Activated T-helper 1 cell treated with anti-CD3 and anti-CD28 coated beads, Interleukin-2, amount 50 U/mL, for 16 hours (primary cell): Measurements from ENCODE around the gene MCEMP1.

Experiments used
- DNase-seq, 2 donors: peaks; one replicate each; pipeline ENCODE4 v3.0.0-alpha.2; 2020; ENCODE audit warnings: low read depth in 1 of 2, low spot score in 1 of 2

The MCEMP1 gene

DNA sequence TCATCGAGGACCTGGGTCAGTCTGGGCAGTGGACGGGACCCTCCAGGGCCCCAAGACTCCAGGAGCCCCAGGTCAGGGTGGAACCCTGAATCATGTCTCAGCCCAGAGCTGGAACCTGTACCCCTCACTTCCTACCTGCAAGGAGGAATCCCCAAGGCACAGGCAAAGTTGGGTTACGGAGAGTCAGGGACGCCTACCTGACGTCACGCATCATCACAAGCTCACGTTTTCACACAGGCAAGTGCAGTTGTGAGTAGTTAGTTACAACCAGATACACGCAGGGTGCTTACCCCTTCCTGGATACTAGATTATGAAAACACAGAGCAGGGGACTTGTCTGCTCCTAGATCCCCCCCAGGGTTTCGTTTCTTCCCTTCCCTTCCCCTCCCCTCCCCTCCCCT lies 6.1 kb upstream of the MCEMP1 start:
- no peak for DNase-seq

DNA sequence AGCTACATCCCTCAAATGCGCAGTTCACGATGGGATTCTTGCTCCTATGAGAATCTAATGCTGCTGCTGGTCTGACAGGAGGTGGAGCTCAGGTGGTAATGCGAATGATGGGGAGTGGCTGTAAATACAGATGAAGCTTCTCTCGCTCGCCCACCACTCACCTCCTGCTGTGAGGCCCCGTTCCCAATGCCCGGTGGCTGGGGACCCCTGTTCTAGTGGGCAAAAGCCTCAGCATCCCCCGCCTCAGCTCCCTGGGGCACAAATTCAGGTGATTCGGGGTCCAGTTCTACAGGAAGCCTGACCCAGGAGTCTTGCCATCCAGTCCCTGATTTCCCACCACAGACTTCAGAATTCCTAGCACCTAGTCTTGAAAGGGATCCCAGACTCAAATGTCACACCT lies 4.4 kb upstream of the MCEMP1 start:
- no peak for DNase-seq

DNA sequence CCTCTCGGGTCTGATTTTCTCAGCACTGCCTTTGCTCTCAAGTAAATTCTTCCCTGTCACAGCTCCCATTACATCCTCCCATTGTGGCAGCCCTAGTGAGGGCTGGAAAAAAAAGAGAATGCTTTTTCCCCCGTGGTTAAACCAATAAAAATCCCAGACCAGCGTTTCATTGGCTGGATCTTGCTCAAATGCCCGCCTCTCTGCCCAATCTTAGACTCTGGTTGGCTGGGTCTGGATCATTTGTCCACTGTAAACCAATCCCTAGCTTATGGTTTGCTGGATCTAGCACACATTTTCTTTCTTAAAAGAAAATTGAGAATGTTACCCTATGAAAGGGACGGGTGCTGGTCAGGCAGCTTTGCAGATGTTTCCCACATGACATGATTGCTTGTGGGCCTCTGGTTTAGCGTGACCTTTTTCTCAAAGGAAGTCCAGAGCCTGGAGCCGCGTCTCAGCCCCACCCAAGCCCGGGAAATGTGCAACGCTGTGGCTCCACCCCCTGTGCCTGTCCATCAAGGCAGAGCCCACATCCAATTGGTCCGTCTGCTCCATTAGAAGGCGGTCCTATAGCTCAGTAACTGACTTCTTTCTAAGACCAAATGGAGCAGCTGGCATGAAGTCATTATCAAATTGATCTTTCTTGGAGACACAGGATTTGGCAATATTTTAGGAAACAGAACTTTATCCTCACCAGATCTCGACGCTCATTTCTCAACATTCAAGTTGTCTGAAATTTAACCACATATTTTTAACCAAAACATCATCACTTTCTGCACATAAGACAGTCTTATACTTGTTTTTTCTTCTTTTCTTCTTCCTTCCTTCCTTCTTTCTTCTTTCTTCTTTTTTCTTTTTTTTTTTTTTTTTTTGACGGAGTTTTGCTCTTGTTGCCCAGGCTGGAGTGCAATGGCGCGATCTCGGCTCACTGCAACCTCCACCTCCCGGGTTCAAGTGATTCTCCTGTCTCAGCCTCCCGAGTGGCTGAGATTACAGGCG lies 2.6 kb upstream of the MCEMP1 start:
- DNase-seq: no peak

DNA sequence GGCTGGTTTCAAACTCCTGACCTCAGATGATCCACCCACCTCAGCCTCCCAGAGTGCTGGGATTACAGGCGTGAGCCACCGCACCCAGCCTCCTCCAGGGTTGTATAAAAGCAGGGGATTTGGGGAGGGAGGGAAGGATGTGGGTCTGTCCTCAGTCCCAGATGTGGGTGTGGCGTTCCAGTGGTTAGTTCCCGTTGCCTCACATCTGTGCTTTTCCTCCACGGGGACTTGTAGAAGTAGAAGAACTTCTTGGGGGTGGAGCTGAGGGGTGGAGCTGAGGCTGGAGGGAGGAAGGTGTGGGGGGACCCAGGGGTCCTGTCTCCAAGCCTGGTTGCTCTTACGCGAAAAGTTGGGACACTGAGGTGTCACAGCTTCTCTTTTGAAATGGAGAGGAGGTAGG lies 514 bp upstream of the MCEMP1 start:
- DNase-seq: no peak

DNA sequence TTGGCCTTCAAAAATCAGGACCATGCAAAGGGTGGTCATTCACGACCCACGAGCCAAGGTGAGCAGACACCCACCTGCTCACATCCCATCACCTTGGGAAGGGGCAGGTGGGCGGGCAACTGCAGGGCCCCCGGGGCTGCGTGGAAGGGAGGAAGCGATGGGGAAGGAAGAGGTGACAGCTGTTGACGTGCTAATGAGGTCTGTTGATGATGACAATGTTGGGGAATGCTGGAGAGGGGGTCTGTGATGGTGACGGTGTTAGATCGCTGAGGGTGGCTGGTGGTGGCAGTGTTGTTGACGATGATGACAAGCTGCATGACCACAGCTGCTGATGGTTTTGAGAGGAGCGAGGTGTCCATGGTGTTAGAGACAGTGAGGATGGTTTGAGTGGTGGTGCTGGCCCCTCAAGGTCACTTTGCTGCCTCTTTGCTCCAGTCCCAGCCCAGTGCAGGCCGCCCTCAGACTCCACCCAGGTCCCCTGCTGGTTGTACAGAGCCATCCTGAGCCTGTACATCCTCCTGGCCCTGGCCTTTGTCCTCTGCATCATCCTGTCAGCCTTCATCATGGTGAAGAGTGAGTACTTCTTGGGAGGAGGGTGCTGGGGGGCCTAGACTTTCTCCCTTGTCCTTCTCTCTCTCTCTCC lies 900 bp downstream of the MCEMP1 start:
- no peak for DNase-seq

DNA sequence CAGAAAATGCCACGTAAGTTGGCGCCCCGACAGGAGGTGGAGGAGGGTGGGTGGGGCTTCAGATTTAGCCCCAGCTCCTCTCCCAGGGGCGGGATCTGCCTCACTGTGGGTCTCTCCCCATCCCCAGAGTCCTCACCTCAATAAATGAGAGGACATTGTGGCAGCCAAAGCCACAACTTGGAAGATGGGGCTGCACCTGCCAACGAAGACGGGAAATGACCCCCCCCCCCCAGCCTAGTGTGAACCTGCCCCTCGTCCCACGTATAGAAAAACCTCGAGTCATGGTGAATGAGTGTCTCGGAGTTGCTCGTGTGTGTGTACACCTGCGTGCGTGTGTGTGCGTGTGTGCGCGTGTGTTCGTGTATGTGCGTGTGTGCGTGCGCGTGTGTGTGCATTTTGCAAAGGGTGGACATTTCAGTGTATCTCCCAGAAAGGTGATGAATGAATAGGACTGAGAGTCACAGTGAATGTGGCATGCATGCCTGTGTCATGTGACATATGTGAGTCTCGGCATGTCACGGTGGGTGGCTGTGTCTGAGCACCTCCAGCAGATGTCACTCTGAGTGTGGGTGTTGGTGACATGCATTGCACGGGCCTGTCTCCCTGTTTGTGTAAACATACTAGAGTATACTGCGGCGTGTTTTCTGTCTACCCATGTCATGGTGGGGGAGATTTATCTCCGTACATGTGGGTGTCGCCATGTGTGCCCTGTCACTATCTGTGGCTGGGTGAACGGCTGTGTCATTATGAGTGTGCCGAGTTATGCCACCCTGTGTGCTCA lies 2.3 kb downstream of the MCEMP1 start:
- DNase-seq: peak; percentile 44 to 55

DNA sequence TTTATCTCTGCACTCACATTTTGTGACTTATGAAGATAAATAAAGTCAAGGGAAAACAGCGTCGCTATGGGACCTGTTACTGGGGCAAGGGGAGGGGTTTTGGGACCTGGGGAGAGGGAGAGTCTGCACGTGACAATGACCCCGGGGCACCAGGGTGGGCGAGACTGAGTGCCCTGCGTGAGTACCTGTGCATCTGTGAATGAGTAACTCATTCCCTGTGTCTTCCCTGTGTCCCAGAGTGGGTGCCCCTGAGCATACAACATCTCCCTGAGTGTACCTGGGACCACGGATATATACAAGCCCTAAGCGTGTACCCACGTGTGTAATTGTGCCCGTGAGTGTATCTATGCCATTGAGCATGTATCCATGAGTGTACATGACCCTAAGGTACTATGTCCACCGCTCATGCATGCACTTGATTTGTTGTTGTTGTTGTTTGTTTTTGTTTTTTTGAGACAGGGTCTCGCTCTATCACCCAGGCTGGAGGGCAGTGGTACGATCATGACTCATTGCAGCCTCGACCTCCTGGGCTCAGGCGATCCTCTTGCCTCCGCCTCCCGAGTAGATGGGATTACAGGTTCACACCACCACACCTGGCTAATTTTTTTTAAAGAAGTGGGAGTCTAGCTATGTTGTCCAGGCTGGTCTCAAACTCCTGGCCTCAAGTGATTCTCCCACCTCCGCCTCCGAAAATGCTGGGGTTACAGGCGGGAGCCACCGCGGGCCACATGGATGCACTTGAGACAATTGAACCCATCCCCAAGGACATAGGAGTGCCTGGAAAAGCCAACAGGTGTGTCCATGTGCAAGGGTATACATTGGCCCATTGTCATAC lies 3.1 kb downstream of the MCEMP1 start:
- DNase-seq: no peak

DNA sequence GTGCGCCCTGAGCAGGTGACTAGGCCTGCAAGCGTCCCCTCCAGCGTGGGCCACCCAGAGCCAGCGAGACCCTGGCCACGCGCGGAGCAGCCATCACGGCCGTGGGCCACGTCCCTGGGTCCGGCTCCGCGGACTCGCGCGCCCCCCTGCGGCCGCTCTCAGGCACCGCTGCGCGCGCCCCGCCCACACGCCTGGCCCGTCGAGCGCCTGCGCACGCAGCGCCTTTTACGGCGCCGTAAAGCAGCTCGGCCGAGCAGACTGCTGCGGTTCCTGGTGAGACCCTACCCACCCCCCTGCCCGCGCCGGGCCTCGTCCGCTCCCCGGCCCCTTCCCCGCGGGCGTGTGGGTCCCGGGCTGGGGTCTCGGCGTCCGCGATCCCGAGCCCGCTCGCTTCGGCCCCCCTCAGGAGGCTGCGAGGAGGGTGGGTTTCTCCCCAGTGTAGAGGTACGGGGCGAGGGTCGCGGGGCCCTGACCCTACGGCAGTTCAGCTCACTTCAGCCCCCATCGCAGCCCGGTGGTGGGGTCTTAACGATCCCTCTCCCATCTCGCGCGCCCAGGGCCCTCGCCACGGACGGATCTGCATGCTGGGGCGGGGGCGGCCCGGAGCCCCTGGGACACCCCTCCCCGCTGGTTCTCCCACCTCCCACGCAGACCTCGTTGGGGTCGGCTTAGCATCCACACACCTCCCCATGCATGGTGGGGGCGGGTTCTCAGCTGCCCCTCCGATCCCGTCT lies 3.9 kb downstream of the MCEMP1 start, which contains the start of gene TRAPPC5:
Gene TRAPPC5 (plus strand): TSS at position 228 of the 734 bp plus-strand sequence. CDS start 1,421 bp downstream, outside the sequence.
- peak; percentile 70 to 84 for DNase-seq

DNA sequence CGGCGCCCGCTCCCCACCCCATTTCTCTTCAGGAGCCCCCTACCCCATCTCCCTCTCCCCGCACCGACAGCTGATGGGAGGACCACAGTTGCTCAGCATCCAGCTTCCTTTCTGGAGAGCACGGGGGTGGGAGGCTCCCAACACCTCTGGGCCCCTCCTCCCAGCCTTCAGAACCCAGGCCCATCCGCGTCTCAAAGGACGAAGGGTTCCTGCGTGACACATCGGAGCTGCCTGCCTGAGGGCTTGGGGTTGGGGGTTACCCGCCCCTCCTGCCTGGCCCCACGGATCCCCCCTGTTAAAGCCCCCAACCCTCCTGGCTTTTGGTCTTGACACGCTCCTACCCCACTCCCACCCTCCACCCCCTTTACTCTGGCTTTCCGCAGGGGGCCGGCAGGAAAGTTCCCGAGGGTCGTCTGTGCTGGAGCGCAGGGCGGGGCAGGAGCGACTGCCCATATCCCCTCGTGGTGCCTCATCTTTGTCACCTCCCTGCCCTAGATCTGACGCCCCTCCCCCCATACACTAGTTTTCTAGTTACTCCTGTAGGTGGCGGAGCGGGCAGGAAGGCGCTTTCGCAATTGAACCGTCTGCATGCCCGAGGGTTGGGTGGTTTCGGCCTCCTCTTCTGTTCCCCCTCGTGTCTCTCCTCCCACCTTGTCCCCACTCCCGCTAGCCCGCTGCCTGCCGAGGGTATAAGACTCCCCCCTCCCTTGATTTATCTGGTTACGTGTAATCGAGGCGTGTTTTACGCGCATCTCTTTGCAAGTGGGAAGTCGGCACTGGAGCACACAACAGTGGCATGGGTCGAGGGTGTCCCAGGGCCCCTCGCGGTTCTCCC lies 4.7 kb downstream of the MCEMP1 start:
- peak; percentile 57 to 68 for DNase-seq

DNA sequence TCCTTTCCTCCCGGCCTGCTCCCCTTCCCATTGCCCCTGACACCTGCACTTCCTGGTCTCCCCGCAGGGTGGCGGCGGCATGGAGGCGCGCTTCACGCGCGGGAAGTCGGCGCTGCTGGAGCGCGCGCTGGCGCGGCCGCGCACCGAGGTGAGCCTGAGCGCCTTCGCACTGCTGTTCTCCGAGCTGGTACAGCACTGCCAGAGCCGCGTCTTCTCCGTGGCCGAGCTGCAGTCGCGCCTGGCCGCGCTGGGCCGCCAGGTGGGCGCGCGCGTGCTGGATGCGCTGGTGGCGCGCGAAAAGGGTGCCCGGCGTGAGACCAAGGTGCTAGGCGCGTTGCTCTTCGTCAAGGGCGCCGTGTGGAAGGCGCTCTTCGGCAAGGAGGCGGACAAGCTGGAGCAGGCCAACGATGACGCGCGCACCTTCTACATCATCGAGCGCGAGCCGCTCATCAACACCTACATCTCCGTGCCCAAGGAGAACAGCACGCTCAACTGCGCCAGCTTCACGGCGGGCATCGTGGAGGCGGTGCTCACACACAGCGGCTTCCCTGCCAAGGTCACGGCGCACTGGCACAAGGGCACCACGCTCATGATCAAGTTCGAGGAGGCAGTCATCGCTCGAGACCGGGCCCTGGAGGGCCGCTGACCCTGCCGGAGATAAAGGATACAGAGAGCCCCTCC lies 5.4 kb downstream of the MCEMP1 start:
- no peak for DNase-seq

DNA sequence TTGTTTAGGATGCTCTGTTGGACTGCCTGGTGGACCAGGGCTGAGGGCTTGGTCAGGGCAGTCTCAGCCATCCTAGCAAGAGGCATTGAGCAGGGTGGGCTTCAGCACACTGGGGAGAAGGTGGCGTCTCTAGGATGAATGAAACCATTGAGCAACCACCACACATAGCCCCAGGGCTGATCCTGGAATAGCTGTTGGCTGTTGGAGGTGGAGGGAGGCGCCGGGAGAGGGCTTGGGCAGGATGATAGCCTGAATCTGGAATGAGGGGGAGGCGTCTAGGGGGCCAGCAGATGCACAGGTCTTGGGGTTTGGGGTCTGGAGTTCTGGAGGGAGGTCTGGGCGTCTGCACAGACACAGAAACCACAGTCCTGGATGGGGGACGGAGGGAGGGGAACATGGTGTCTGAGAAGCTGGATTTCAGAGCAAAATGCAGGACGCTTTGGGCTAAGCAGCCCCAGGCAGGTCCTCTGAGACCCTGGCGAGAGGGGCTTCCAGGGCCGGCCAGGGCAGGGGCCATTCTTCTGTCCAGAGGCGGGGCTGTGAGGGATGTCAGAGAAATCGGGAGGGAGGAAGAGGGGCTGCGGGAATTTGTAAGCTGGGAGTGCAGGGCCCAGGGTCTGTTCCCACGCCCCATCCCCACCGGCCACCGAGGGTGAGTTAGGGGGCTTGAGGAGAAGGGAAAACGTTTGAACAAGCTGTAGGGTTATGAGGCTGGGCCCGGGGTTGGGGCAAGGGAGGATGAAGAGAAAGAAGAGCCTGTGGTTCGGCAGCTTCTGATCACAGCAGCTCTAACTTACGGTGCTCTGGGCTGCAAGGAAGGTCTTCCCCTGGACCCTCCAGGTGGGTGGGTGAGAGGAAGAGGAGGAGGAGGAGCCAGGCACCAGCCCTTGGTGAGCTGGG lies 8.9 kb downstream of the MCEMP1 start:
- DNase-seq: no peak

DNA sequence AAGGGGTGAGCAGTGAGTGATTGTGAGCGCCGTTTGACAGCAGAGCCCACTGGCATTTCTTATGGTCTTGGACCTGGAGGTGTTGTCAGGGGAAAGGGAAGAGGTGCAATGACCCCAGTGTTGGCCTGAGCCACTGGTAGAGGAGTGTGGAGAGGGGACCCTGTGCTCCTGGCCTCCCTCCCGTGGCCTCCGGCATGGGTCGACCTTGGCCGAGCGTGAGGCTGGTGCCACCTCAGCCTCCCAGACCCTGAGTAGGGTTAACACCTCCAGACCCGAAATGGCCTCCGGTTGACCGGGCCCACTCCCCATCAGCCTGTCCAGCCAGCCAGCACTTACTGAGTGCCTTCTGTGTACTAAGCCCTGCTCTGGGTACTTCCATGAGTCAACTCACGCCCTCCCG lies 10.3 kb downstream of the MCEMP1 start:
- no peak for DNase-seq

DNA sequence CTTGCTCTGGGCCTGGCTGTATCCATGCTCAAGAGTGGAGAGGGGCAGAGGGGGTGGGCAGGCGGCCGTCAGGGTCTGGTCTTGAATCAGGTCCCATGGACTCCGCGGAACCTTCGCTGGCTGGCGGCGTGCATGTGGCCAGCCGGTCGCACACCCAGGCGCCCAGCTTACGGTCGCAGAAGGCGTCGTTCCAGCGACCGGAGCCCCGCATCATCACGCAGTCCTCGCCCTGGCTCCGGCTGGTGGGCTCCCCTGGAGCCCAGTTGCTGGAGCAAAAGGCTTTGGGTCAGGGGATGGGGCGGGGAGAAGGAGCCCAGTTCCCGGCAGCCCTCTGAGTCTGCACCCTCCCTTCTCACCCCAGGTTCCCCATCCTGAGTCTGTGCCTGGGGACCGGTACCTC lies 12.3 kb downstream of the MCEMP1 start:
- no peak for DNase-seq

DNA sequence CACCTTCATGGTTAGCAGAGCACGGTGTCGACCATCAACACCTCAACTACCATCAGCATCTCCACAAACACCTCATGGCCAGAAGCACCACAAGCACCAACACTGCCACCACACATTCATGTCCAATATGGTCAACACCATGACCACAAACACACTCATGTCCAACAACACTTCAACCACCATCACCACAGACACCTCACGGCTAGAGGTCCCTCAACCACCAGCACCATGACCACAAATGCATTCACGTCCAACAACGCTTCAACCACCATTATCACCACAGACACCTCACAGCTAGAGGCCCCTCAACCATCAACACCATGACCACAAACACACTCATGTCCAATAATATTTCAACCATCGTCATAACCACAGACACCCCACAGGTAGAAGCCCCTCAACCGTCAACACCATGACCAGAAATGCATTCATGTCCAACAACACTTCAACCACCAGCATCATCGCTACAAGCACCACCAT lies 13.9 kb downstream of the MCEMP1 start:
- DNase-seq: no peak

DNA sequence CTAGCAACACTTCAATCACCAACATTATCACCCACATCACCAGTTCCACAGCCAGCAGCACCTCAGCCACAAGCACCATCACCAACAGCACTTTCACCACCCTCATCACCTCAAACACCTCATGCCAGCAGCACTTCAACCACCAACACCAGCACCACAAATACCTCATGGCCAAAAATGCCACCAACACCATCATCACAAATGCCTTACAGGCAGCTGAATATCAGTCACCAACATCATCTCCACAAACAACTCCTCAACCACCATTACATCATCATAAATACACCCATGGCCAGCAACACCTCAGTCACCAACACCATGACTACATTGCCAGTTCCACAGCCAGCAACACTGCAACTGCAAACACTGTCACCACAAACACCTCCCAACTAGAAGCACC lies 14.6 kb downstream of the MCEMP1 start:
- no peak for DNase-seq

DNA sequence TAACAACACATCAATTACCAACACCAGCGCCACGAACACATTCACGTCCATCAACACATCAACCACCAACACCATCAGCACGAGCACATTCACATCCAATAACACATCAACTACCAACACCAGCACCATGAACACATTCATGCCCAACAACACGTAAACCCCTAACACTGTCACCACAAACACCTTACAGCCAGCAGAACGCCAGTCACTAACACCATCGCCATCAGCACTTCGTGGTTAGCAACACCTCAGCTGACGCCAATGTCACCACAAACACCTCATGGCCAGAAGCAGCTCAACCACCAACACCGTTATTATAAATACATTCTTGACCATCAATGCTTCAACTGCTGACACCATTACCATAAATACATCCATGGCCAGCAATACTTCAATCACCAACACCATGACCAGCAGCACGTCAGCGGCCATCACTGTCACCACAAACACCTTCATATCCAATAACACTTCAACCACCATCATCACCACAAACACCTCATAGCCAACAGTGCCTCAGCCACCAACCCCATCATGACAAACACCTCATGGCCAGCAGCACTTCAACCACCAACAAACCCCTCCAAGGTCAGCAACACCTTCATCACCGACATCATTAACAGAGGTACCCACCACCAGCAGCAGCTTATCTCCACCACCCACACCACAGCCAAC lies 15.7 kb downstream of the MCEMP1 start:
- DNase-seq: no peak

DNA sequence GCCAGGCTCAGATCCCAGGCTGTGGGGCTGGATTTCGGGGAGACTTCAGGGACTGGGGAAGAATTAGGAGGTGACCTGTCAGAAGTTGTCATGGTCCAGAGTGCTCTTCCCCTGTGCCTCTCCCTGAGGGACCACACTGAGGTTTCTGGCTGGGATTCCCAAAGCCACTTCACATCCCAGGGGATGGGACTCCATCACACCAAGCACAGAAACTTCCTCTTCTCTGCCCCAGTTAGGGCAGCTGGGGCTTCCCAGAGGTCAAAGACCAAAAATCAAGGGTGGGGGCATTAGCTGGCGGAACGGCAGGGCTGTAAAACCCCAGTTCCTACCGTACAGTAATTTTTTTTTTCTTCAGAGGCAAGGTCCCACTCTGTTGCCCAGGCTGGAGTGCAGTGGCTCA lies 17.6 kb downstream of the MCEMP1 start:
- no peak for DNase-seq
